Measurements from ENCODE around the gene WDR43.

Gene WDR43

DNA sequence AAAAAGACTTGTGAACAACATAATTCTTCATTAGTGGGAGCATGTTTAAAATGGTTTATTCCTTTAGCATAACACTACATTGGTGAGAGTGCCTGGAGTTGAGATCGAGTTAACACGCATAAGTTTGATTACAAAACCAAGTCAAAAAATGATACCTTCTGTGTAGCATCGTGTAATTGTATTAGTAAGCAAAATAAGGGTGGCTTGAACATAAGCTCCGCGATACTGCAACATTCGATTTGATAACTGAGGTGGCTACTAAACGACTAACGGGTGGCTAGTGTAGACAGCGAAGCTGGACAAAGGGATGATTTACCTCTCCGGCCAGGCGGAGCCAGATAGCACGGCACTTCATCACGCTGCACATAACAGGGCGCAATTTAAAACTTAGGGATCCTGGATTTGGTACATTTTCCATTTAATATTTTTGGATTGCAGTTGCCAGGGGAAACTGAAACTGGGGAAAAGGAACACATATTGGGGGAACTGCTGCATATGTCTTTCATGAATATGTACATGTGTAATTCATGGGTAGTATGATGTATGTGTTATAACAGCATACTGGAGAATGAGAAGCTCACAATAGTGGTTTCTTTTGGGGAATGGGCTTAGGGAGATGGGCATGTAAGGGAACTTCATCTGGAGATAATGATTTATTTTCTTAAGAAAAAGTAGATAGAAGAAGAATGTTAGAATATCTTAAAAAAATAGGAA is 50.2 kb downstream of the WDR43 start:
- no peak overlapping the region for H3K4me3 ChIP-seq (ENCODE audit: low read depth, low read length)
- DNase-seq (ENCODE audit: low read depth, low spot score): no peak
- TF ChIP-seq, protein P1, sequence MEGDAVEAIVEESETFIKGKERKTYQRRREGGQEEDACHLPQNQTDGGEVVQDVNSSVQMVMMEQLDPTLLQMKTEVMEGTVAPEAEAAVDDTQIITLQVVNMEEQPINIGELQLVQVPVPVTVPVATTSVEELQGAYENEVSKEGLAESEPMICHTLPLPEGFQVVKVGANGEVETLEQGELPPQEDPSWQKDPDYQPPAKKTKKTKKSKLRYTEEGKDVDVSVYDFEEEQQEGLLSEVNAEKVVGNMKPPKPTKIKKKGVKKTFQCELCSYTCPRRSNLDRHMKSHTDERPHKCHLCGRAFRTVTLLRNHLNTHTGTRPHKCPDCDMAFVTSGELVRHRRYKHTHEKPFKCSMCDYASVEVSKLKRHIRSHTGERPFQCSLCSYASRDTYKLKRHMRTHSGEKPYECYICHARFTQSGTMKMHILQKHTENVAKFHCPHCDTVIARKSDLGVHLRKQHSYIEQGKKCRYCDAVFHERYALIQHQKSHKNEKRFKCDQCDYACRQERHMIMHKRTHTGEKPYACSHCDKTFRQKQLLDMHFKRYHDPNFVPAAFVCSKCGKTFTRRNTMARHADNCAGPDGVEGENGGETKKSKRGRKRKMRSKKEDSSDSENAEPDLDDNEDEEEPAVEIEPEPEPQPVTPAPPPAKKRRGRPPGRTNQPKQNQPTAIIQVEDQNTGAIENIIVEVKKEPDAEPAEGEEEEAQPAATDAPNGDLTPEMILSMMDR (IDR thresholded peaks at IDR 0.05; ENCODE audit: low read depth, low read length): no peak
- in situ Hi-C loops (cut with HindIII; ENCODE audit: low sequenced_read_pairs): no loop called here

DNA sequence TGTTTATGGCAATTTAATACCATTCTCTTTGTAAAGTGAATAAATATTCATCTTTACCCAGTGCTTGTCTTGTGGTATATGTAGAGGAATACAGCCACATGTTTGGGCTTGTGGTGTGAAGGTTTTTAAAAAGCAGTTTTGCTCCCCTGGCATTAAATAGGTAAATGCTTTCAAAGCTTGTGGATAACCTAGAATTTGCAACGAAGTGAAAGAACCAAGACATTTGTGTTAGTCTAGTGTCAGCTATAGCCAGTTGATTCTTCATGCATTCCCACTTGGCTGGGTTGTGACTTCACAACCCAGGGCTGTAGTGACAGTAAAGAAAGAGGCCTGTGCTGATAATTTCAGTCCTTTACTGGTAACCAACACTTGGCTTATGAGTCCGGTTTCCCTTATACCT is 53.7 kb downstream of the WDR43 start:
- no peak for DNase-seq (ENCODE audit: low read depth, low spot score)
- TF ChIP-seq, protein P1 (IDR thresholded peaks at IDR 0.05; ENCODE audit: low read depth, low read length): no peak
- no peak overlapping the region for H3K4me3 ChIP-seq (ENCODE audit: low read depth, low read length)
- in situ Hi-C loops (cut with HindIII; ENCODE audit: low sequenced_read_pairs): no loop called here

DNA sequence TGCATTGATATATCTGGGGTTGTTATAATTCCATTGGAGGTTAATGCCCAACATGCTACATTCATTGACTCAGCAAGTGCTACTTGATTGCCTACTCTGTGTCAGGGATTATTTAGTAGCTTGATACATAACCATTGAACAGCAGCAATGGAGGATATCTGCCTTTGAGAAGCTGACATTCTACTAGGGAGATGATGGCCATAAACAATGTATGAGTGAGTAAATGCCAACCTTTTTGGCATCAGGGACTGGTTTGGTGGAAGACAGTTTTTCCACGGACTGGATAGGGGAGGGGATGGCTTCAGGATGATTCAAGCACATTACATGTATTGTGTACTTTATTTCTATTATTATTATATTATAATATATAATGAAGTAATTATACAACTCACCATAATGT is 54.7 kb downstream of the WDR43 start:
- in situ Hi-C loops (cut with HindIII; ENCODE audit: low sequenced_read_pairs): no loop called here
- no peak overlapping the region for H3K4me3 ChIP-seq (ENCODE audit: low read depth, low read length)
- TF ChIP-seq, protein P1 (IDR thresholded peaks at IDR 0.05; ENCODE audit: low read depth, low read length): no peak
- DNase-seq (ENCODE audit: low read depth, low spot score): no peak

DNA sequence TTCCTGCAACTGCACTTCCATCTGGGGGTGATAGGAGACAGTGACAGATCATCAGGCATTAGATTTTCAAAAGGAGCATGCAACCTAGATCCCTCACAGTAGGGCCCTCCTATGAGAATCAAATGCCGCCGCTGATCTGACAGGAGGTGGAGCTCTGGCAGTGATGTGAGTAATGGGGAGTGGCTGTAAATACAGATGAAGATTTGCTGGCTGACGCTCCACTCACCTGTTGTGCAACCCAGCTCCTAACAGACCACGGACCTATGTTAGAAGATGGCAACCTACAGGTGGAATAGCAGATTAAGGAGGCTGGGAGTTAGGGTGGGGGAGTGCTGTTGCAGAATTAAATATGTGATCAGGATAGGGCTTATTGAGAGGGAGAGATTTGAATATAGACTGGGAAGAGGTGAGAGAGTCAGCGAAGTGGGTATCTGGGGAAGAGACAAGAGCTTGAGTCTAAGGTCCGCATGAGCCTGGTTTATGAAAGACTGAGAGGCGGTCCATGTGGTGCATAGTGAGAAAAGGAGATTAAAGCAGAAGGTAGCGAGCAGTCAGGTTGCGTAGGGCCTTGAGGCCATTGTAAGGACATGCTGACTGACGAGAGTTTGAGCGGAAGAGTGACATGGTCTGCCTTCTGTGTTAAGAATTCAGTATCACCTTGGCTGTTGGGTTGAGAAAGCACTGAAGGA is 55.3 kb downstream of the WDR43 start:
- in situ Hi-C loops (cut with HindIII; ENCODE audit: low sequenced_read_pairs): no loop called here
- no peak for DNase-seq (ENCODE audit: low read depth, low spot score)
- TF ChIP-seq, protein P1 (IDR thresholded peaks at IDR 0.05; ENCODE audit: low read depth, low read length): no peak
- H3K4me3 ChIP-seq (ENCODE audit: low read depth, low read length): no peak overlapping the region

DNA sequence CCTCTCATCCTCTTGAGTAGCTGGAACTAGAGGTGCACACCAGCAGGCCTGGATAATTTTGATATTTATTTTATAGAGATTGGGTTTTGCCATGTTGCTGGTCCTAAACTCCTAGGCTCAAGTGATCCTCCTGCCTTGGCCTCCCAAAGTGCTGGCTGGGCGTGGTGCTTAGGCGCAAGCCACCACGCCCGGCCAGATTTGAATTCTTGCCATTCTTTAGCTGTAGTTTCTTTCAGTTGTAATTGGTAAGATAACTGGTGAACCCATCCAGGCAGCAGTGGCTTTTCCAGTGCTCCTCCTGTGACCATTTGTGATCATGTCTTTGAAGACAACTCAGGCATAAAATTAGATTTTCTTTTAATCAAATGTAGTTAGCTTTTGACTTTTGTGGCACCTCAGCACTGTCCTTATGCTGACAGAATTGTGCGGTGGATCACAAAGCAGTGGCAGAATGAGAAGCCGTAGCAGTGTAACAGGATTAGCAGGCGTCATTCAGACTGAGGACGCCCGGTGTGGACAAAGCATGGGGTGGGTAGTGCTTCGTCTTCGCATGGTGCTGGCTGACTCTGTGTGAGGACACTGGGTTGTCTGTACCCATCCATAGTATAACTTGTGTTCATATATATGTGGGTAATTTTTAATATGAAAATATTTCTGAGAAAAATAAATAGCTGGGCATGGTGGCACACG is 56.6 kb downstream of the WDR43 start:
- in situ Hi-C loops (cut with HindIII; ENCODE audit: low sequenced_read_pairs): no loop called here

More for the DNA sequence above, 56.6 kb downstream of the WDR43 start:
- no peak for DNase-seq (ENCODE audit: low read depth, low spot score)
- no peak overlapping the region for H3K4me3 ChIP-seq (ENCODE audit: low read depth, low read length)
- TF ChIP-seq, protein P1 (IDR thresholded peaks at IDR 0.05; ENCODE audit: low read depth, low read length): no peak

Measured in astrocyte of the spinal cord (primary cell).